Hematopoietic multipotent progenitor cell treated with erythropoietin and hydrocortisone succinate and interleukin-3 and kit ligand, for 6 days (in vitro differentiated cells): ENCODE data around the gene SLC2A11.

Experiments used
- DNase-seq: peaks from one replicate; pipeline ENCODE4 v3.0.0-alpha.2; 2015

Gene SLC2A11, protein sequence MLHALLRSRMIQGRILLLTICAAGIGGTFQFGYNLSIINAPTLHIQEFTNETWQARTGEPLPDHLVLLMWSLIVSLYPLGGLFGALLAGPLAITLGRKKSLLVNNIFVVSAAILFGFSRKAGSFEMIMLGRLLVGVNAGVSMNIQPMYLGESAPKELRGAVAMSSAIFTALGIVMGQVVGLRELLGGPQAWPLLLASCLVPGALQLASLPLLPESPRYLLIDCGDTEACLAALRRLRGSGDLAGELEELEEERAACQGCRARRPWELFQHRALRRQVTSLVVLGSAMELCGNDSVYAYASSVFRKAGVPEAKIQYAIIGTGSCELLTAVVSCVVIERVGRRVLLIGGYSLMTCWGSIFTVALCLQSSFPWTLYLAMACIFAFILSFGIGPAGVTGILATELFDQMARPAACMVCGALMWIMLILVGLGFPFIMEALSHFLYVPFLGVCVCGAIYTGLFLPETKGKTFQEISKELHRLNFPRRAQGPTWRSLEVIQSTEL

DNA sequence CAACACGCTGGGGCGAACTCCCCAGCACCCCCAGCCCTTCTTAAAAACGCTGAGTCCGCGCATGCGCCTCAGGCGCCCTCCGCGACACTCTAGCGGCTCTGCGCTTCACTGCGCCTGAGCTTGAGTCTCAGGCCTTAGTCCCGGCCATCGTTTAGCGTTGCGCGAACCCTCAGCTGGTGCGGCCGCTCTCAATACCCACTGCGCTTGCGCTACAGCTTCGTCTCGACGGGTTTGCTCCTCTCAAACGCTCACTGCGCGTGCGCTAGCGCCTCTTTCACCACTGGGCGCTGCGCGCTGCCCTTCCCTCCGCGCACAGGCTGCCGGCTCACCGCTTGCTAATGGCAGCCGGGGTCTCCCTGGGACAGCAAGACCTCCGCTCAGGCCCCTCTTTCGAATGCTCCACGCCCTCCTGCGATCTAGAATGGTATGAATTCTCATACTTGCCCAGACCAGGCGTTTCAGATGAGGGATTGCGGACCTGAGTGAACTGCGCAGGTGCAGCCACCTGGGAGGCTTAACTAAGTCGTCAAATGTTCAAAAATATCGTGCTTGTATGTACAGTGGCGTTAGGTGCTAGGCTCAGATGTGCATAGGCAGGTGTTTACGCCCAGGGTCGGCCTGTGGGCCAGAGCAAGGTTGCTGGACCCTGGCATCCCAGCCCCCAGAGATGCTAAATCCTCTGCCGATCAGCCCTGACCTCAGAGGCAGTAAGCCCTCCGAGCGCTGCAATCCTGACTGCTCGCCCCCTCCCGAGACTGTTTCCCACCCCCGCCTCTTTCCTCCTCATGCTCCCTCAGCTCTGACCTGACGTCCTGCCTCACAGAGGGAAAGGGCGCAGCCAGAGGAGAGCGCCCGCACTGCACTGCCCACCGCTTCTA is at the start of gene SLC2A11:
Gene SLC2A11 (plus strand): TSS at position 270 of the 878 bp plus-strand sequence. CDS start 125 bp downstream, at position 395.
- DNase-seq, result peak; percentile 100

- DNase-seq, result no peak
Observed at GRCh38 chr22:23812378-23812777, 45.3 kb upstream of the SLC2A11 start.

DNA sequence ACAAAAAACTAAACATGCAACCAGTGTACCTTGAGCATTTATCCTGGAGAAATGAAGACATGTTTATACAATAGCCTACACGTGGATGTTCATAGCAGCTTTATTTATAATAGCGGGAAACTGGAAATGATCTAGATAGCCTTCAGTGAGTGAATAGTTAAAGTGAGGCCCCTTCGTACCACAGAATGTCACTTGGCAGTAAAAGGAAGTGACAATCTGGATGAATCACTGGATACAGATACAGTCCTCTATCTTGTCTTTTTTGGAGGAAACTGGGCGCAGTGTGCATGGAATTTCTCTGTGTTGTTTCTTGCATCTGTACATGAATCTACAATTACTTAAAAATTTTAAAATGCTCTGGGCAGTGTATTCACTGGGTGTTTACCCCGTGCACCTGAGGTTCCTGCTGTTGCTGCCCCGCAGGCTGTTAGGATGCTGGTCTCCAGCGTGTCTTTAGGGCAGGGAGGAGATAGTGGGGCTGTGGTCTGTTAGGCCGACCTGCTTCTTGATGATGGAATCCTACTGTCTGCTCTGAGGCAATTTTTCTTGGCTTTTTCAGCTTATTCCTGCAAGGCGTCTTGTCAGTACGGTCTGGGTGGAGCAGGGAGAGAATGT is 42.0 kb upstream of the SLC2A11 start:
- DNase-seq, result no peak

DNA sequence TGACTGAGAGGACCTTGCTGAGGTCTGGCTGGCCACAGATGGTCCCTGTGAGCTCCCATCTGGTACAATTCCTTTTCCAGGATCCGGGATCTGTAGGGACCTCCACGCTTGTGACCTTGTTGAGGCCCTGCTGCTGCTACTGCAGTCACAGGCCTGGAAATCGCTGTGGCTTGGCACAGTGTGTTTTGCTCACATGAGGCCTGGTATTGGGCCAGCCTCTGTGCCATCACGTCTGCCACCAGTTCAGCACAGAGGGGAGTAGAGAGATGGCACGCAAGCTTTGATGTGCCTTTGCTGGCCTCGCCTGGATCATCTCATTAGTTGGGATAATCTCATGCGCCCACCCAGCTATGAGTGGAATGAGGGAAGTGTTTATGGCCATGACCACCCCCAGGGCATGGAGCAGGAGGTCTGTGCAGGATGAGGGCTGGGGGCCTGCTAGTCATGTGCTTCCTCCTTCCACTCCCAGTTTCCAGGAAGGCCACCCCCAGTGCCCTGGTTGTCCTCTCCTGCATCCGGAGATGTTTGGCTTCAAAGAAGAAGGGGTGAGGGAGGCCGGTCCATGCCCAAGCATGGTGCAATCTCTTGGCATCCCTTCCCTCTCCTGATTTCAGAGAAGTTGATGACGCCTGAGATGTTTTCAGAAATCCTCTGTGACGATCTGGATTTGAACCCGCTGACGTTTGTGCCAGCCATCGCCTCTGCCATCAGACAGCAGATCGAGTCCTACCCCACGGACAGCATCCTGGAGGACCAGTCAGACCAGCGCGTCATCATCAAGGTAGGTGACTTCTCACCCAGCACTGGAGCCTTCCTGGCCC is 41.3 kb upstream of the SLC2A11 start:
- no peak for DNase-seq

DNA sequence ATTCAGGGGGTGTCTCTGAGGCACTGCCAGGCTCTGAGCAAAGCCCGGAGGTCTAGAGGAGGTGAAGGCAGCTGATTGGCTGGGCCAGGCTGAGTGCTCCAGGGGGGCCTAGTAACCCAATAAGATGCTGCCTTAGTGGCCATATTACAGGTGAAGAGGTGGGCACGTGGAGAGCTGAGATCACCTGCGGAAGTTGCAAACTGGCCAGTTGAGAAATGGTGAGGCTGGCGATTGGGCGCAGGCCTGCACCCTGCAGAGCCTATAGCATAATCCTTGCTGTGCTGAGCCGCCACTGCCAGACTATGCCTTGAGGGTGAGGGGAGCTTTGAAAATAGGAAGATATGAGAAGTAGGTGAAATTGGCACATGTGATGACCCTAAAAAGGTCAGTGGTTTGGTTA is 40.5 kb upstream of the SLC2A11 start:
- DNase-seq, result no peak

DNA sequence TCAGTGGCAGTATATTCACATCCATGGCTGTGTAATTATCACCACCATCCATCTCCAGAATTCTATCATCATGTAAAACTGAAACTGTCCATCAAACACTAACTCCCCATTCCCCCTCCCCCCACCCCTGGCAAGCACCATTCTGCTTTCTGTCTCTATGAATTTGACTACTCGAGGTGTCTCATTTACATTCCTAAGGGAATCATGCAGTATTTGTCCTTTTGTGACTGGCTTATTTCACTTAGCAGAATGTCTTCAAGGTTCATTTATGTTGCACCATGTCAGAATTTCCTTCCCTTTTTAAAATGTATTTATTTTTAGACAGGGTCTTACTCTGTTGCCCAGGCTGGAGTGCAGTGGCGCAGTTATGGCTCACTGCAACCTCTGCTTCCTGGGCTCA is 39.1 kb upstream of the SLC2A11 start:
- DNase-seq, result no peak

DNA sequence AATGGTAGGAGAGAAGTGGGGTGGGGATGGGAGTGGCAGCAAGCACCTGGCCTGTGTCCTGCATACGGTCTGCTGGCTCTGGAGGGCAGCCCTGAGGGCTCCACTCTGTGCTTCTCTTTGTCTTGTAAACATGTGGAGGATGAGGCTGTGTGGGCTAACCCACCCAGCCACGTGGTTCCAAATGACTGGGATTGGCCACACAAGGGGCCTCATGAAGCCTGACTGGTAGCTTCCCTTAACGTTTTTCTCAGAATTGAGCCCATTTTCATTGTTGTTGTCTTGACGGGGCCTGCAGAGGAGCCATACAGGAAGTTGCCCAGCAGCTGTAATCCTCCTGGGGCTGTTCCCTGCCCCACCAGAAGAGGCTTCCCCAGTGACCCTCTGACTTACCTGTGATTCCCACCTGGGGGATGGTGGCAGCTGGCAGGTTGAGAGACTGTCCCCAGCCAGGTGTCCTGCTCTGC is 36.9 kb upstream of the SLC2A11 start:
- no peak for DNase-seq

DNA sequence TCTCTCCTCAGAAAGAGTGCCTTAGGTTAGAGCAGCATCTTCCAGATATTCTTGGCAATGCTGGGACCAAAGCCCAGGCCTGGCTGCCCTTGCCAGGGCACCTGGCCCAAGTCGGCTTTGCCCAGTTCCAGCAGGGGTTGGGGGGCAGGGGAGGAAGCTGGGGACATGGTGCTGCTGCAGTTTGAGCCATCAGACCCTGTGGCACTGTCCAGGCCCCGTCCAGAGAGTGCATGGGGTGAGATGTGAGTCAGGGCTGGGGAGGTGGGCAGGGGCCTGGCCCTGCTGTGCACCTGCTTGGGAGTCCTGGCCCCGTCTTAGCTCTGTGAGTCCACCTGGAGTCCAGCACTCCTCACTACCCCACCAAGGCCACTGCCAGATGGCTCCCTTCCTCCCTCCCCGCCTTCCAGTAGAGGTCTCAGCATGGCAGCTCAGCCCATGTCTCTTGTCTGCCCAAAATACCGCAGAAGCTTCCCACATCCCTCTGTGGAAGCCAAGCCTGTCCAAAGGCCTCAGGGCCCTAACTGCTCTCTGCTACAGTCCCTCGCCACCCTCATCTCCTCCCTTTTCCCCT is 35.5 kb upstream of the SLC2A11 start:
- no peak for DNase-seq

GRCh38 chr22:23823331-23823791 is 34.3 kb upstream of the SLC2A11 start:
- no peak for DNase-seq

DNA sequence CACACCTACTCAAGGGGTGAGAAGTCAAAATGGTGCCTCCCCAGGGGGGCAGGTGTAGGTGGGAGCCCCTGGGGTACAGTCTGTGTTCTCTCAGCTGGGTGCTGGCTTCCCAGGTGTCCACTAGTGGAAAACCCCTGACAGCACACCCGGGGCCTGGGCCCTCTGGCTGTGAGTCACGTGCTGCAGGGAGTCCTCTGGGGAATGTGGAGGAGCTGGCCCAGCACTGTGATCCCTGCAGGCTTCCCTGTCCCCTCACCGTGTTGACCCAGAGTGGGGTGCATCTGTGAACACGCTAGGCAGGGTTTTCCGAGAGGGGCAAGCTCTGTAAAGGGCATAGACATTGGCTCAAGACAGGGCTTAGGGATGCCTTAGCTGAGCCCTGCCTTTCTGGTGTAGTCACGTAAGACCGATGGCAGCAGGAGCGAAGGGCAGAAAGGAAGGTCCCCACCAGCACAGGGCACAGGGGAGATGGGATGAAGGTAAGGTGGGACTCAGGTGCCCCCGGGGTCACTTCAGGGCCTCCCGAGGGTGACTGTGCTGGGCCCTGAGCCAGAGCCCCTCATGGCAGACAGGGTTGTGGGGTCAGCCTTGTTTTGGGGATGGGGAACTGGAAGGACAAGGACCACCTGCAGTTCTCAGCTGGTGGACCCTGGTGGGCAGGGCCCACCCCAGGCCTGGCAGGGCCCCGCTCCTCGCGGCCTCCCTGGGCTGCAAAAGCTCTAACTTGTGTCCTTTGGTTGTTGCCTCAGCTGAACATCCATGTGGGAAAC is 33.0 kb upstream of the SLC2A11 start:
- no peak for DNase-seq

- no peak for DNase-seq
Observed at GRCh38 chr22:23825246-23825905, 32.3 kb upstream of the SLC2A11 start.

DNA sequence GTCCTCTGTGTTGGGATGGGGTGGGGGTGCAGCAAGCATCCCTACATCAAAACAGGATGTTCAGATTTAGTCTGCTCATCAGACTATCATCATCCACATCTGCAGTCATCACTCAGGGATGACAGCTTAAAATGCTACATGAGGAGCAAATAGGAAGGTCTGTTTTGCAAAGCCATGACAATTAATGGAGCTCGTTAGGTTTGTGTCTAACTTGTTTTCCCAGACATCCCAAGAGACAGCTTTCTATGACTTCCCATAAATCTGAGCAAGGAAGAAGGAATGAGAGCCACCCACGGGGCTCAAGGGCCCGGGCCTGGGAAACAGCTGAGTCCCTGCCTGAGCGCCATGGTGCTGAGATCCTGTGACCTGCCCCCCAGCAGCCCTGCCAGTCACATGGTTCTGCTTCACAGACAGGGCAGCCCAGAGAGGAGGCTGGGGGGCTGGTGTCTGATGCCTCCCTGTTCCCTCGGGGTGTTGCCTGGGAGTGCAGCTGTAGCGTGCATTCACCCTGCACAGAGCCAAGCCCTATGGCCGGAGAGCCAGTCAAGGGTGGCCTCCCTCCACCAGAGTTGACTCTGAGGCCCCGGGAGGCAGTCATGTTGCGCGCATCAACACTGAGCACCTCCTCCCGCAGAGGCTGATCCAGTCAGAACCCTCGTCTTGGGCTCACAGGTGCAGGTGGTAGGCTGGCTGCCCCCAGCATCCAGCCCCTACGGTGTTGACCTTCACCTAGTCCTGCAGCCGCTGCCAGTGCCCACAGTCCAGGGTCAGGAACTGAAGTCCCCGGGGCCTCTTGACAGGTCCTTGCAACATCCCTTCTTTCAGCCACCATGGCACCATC is 30.9 kb upstream of the SLC2A11 start:
- no peak for DNase-seq

DNA sequence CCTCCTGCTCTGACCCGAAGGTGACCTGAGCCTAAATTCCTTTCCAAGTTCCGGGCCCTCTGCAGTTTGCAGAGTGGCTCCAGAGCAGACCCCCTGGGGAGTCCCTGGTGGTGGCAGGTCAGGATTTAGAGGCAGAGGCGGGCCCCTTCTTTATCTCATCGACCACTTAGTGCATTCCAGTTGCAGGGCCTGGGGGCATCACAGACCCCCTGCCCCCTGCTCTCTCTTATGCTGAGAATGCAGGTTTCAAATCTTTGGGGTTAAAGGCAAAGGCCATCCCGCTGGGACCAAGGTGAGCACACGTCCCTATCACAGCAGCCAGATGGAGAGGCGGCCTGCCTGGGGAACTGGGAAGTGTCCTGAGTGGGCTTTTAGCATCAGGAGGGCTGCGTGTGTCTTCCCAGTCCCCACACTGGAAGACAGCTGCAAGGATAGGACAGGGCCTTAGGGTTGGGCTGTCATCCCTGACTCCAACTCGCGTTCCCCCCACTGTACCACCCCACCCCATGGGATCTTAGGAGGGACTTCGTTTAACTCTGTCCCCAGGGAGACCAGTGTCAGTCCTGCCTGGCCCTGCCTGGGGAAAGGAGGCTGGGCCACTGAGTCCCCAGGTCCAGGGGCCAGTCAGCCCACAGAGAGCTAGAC is 30.2 kb upstream of the SLC2A11 start:
- no peak for DNase-seq

DNA sequence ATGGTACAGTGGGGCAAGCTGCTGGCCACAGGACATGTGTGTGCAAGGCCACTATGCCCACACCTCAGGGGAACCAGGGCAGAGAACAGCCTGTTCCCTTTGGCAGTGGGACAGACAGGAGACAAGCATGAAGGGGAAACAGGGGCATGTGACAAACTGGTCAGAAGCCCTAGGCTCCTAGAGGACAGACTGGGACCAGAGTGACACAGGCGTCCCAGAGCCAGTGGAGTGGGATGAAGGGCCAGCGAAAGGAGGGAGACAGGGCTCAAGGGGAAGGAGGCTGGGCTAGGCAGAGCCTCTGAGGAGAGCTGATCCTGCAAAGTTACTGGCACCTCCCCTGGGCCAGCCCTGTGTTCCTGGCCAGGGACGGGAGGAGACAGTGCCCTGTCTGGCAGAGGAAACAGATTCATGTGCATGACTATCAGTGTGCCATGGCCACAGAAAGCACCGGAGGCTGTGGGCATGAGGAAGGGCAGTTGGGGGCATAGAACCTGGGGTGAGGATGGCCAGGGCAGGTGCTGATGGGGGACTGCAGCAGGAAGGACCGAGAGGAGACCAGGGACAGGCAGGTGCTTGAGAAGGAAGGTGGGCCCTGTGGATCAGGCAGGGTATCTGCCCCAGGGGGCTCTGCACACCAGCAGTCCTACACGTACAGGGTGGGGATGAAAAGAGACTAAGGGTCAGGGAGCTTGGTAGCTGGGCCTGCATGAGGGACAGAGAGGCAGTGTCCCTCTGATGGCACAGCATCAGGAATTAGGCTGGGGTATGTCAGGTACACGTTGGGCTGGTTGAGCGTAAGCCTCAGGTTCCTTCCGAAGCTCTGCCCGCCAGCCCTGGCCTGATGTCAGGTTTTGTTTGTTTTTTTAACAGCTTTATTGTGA is 28.6 kb upstream of the SLC2A11 start:
- DNase-seq, result no peak

- no peak for DNase-seq
Observed at GRCh38 chr22:23829845-23830372, 27.8 kb upstream of the SLC2A11 start.

- no peak for DNase-seq
Observed at GRCh38 chr22:23831261-23831660, 26.4 kb upstream of the SLC2A11 start.

DNA sequence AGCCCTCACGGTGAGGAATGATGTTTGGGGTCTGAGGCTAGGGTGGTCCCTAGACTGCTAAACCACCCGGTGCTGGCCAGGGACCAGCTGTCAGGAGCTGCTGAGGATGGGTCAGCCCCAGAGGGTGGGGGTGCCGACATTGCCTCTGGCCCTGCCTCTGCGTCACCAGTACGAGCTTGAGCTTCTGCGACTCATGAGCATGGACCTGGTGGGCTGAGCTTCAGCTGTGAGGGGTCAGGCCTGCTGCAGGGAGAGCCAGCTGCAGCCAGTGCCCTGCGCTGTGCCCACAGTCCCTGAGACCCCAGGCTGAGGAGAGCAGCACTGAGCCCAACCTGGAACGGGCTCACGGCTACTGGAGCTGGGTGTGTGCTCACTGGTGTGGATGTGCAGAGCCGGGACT is 25.9 kb upstream of the SLC2A11 start:
- DNase-seq, result no peak
